ENCODE measurements around the gene COL4A2. TPM values are rescaled to one million over a fixed set of nuclear protein-coding genes. Genes with fewer than 3 reads are reported as not detected.

Gene COL4A2
- total and polyA plus RNA-seq, 12 donors, result 70.9 to 1,589 (median 171) TPM

DNA sequence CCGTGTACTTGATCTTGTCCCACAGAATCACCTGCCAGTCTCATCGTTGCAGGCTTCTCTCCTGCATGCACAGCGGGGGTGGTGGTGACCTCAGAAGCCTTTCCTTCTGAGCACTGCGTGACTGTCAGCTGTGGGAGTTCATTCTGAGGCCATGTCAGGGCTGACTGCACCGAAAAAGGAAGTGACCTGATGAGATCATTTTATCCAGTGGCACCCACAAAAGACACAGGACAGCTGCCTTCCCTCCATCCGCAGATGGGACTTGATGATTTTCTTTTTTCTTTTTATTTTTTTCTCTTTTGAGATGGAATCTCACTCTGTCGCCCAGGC, 164.7 kb downstream of the COL4A2 start:
- Histone ChIP-seq H3K4me1 (replicated peaks in 1 of 2) (peaks cover 3 to 5% of the 10 kb centered on the region in 2 donors), H3K9me3 (replicated peaks in 1 of 3) (no peaks in the 10 kb centered on the region), H3K27ac (peak overlapping the region in 2 of 5 donors; percentile 59 to 74), H3K36me3 (replicated peaks in 1 of 2) (peaks cover 0 to 30% of the 10 kb centered on the region in 2 donors), H3K4me3 (no peak overlapping the region), H3K27me3 (no peaks in the 10 kb centered on the region)
- TF ChIP-seq, protein P1, sequence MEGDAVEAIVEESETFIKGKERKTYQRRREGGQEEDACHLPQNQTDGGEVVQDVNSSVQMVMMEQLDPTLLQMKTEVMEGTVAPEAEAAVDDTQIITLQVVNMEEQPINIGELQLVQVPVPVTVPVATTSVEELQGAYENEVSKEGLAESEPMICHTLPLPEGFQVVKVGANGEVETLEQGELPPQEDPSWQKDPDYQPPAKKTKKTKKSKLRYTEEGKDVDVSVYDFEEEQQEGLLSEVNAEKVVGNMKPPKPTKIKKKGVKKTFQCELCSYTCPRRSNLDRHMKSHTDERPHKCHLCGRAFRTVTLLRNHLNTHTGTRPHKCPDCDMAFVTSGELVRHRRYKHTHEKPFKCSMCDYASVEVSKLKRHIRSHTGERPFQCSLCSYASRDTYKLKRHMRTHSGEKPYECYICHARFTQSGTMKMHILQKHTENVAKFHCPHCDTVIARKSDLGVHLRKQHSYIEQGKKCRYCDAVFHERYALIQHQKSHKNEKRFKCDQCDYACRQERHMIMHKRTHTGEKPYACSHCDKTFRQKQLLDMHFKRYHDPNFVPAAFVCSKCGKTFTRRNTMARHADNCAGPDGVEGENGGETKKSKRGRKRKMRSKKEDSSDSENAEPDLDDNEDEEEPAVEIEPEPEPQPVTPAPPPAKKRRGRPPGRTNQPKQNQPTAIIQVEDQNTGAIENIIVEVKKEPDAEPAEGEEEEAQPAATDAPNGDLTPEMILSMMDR (IDR thresholded peaks at IDR 0.05), result no peak
- no peak for TF ChIP-seq POLR2A (IDR thresholded peaks at IDR 0.05)
- 53 to 60% (median 56%) methylated on average over 6 to 7 of the region's 7 CpGs for WGBS, 4 donors
- peak; percentile 55 to 86 (median 67) for DNase-seq
- intact Hi-C loops (cut with DNase I), result no loop called here

DNA sequence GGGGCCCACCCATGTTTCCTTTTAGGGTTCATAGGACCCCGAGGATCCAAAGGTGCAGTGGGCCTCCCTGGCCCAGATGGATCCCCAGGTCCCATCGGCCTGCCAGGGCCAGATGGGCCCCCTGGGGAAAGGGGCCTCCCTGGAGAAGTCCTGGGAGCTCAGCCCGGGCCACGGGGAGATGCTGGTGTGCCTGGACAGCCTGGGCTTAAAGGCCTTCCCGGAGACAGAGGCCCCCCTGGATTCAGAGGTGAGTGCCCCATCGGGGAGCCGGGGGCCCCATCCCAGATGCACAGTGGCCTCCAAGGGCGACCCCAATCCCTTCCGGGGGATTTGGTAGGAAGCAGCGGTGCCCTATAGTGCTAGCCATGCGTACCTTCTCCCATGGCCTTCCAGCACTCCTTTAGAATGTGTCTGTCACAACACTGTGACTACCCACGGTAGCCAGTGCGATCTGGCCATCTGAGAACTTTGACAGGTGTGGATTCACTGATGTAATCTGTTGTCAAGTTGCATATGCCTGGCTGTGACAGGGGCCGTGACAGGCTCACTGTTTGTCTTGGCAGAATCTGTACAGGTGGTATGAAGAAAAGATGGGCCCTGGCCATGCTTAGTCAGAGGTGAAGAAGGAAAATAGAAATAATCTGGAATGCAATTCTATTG, 165.9 kb downstream of the COL4A2 start:
- TF ChIP-seq, protein P1 (IDR thresholded peaks at IDR 0.05), result no peak
- no peak for TF ChIP-seq POLR2A (IDR thresholded peaks at IDR 0.05)
- no peak overlapping the region for H3K4me3 ChIP-seq
- peaks cover 3 to 5% of the 10 kb centered on the region in 2 donors for H3K4me1 ChIP-seq (replicated peaks in 1 of 2)
- H3K36me3 ChIP-seq (replicated peaks in 1 of 2), result peaks cover 0 to 21% of the 10 kb centered on the region in 2 donors
- no peaks in the 10 kb centered on the region for H3K9me3 ChIP-seq (replicated peaks in 1 of 3)
- peak overlapping the region in 1 of 5 donors; percentile 29 for H3K27ac ChIP-seq
- 91 to 97% (median 93%) methylated on average over 4 to 14 of the region's 14 CpGs for WGBS, 4 donors
- no peak for DNase-seq
- no peaks in the 10 kb centered on the region for H3K27me3 ChIP-seq
- intact Hi-C loops (cut with DNase I), result no loop called here

DNA sequence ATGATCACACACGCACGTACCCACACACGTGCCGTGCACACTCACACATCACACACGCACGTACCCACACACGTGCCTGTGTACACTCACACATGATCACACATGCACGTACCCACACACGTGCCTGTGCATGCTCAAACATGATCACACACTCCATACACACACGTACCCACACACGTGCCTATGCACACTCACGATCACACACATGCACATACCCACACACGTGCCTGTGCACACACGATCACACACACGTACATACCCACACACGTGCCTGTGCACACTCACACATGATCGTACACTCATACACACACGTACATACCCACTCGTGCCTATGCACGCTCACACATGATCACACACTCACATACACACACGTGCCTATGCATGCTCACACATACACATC, 167.6 kb downstream of the COL4A2 start:
- Histone ChIP-seq H3K4me1 (replicated peaks in 1 of 2) (peaks cover 3 to 5% of the 10 kb centered on the region in 2 donors), H3K27me3 (no peaks in the 10 kb centered on the region), H3K4me3 (no peak overlapping the region), H3K9me3 (replicated peaks in 1 of 3) (no peaks in the 10 kb centered on the region), H3K36me3 (replicated peaks in 1 of 2) (peaks cover 0 to 17% of the 10 kb centered on the region in 2 donors), H3K27ac (no peak overlapping the region)
- TF ChIP-seq, protein P1 (IDR thresholded peaks at IDR 0.05), result no peak
- no peak for TF ChIP-seq POLR2A (IDR thresholded peaks at IDR 0.05)
- intact Hi-C loops (cut with DNase I), result no loop called here
- DNase-seq, result no peak
- 84 to 91% (median 87%) methylated on average over 21 of the region's 21 CpGs for WGBS, 4 donors

DNA sequence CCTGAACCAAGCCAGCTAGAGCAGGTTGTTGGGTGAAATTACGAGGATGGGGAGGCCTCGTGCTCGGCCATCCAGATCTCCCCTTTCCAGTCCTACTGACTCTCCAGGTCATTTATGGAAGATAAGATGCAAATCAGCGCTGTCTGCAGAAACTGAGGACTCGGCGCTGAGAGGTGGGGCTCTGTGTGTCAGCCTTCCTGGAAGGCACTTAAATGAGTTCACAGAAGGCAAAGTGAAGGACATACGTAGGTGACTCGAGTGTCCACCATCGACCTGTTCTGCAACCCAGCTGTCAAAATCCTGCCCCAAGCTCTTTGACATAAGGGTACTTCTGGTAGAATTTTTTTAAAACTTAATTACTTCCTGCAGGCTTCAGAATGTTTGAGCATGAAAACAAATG, 168.0 kb downstream of the COL4A2 start:
- no peaks in the 10 kb centered on the region for H3K27me3 ChIP-seq
- DNase-seq, result no peak
- peaks cover 1 to 5% of the 10 kb centered on the region in 2 donors for H3K4me1 ChIP-seq (replicated peaks in 1 of 2)
- H3K9me3 ChIP-seq (replicated peaks in 1 of 3), result no peaks in the 10 kb centered on the region
- H3K36me3 ChIP-seq (replicated peaks in 1 of 2), result peaks cover 0 to 17% of the 10 kb centered on the region in 2 donors
- H3K4me3 ChIP-seq, result no peak overlapping the region
- TF ChIP-seq, protein P1 (IDR thresholded peaks at IDR 0.05), result no peak
- no peak for TF ChIP-seq POLR2A (IDR thresholded peaks at IDR 0.05)
- no peak overlapping the region for H3K27ac ChIP-seq
- 76 to 82% (median 80%) methylated on average over 9 of the region's 9 CpGs for WGBS, 4 donors
- intact Hi-C loops (cut with DNase I), result no loop called here
